Measurements from ENCODE around the gene IGSF22. TPM values are rescaled to one million over a fixed set of nuclear protein-coding genes. Genes with fewer than 3 reads are reported as not detected.
A peak's percentile ranks its signal among the peaks of the same experiment; 100 is the strongest.

IGSF22 gene
- polyA plus RNA-seq, 1 donor (not counting 4 experiments of a cell fraction or from before 2014, with no cell fraction given) = 0.01 TPM

DNA sequence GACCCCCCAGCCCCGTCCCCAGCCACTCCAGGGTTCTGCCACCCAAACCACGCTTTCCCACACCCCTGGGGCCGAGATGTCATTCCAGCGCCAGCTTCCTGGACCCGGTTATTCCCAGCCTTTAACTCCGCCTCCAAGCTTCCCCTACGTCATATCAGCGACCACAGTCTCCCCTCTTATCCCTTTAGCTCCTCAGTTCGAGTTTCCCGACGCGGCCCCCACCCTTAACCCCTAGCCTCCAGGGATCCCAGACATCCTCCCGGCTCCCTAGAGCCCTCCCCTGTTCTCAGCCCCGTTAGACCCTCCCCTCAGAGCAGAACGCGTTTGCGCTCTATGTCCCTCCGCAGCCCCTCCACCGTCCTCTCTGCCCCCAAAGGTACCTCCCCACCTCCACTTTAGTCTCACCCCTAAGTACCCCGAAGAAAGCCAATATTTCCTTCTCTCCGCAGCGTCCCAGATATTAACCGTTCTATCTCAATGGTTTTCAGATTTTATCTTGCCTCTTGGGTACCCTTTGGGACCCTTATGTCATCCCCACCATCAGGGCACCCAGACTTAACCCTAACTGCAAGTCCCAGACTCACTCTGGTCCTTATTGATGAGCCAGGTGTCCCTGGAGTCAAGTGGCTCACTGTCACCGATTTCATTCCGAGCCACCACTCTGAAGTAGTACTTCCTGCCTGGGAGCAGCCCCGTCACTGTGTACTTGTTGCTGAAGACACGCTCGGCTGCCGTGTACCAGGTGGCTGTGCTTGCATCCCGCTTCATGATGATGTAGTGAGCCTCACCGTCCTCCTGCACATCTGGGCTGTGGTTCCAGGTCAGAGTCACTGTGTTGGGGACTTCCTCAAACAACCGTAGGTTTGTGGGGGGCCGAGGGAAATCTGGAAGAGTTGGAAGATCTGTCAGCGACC lies 19.4 kb downstream of the IGSF22 start:
- Histone ChIP-seq H3K36me3 (ENCODE audit: control insufficient read depth in 2 of 2, extremely low read depth in 1 of 2, insufficient read depth in 2 of 2, low read length in 2 of 2) (peaks cover 0 to 5% of the 10 kb centered on the region in 2 experiments), H3K4me1 (ENCODE audit: control insufficient read depth, extremely low read depth, insufficient read depth, low read length) (peaks cover 6% of the 10 kb centered on the region), H2AFZ (ENCODE audit: control insufficient read depth, low read length) (peak overlapping the region; percentile 46), H4K20me1 (ENCODE audit: control insufficient read depth, extremely low read depth, insufficient read depth, low read length) (no peaks in the 10 kb centered on the region), H3K9ac (ENCODE audit: control insufficient read depth, extremely low read depth, insufficient read depth, low read length) (peak overlapping the region; percentile 32), H3K9me1 (ENCODE audit: control insufficient read depth, extremely low read depth, insufficient read depth, low read length) (no peaks in the 10 kb centered on the region), H3K27ac (ENCODE audit: control insufficient read depth, insufficient read depth, low read length) (no peak overlapping the region), H3K4me2 (ENCODE audit: control insufficient read depth, extremely low read depth, insufficient read depth, low read depth, low read length) (peak overlapping the region; percentile 72), H3K79me2 (ENCODE audit: control insufficient read depth, insufficient read depth, low read length) (no peaks in the 10 kb centered on the region), H3K4me3 (ENCODE audit: control insufficient read depth in 2 of 3, extremely low read depth in 1 of 3, insufficient read depth in 2 of 3, low read depth in 1 of 3, low read length in 3 of 3) (peak overlapping the region in 2 of 3 experiments; percentile 33 to 53), H3K9me3 (ENCODE audit: control insufficient read depth, low read depth, low read length) (no peaks in the 10 kb centered on the region), H3K27me3 (ENCODE audit: control insufficient read depth, extremely low read depth, insufficient read depth, low read length) (peaks cover 25% of the 10 kb centered on the region)
- FAIRE-seq (no peak), DNase-seq (ENCODE audit: low read depth, low spot score) (no peak)
- dilution Hi-C loops (cut with MboI; ENCODE audit: extremely low pct_ligation_motif_present, low sequenced_read_pairs) = no loop called here
- TF ChIP-seq EZH2 (IDR thresholded peaks at IDR 0.05; ENCODE audit: low read length) = peak; percentile 71
- TF ChIP-seq, protein P1, sequence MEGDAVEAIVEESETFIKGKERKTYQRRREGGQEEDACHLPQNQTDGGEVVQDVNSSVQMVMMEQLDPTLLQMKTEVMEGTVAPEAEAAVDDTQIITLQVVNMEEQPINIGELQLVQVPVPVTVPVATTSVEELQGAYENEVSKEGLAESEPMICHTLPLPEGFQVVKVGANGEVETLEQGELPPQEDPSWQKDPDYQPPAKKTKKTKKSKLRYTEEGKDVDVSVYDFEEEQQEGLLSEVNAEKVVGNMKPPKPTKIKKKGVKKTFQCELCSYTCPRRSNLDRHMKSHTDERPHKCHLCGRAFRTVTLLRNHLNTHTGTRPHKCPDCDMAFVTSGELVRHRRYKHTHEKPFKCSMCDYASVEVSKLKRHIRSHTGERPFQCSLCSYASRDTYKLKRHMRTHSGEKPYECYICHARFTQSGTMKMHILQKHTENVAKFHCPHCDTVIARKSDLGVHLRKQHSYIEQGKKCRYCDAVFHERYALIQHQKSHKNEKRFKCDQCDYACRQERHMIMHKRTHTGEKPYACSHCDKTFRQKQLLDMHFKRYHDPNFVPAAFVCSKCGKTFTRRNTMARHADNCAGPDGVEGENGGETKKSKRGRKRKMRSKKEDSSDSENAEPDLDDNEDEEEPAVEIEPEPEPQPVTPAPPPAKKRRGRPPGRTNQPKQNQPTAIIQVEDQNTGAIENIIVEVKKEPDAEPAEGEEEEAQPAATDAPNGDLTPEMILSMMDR (optimal IDR thresholded peaks at IDR 0.05 in 1 of 3, IDR thresholded peaks at IDR 0.05 in 1 of 3, conservative IDR thresholded peaks at IDR 0.05 in 1 of 3; ENCODE audit: extremely low read depth in 1 of 3, insufficient read depth in 2 of 3, low read length in 3 of 3) = no peak

DNA sequence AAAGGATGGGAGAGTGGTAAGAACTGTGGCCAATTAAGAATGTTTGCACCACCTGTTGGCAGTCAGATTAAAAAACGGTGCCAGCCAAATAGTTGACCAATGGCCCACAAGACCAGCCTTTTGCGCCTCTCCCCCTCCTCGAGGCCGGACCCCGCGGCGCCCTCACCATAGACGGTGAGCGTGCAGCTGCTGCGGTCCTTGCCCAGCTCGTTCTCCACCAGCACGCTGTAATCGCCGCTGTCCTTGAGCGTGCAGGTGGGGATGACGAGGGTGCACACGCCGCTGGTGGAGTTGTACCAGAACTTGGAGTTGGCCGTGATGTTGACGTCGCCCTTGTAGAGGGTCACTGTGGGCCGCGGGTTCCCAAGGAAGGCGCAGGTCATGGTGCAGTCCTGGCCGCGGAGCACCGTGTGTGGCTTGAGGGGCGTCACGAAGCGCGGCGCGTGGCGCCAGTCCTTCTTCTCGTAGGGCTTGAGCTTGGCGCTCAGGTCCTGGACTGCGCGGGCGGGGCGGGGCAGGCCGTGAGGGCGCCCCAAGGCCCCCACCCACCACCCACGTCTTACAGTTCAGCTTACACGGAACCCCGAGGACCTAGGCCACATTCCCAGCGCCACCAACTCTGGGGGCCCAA lies 20.2 kb downstream of the IGSF22 start:
- H3K9ac ChIP-seq (ENCODE audit: control insufficient read depth, extremely low read depth, insufficient read depth, low read length) = peak overlapping the region; percentile 24
- FAIRE-seq = no peak
- H3K4me2 ChIP-seq (ENCODE audit: control insufficient read depth, extremely low read depth, insufficient read depth, low read depth, low read length) = peak overlapping the region; percentile 72

More for the DNA sequence above, 20.2 kb downstream of the IGSF22 start:
- no peaks in the 10 kb centered on the region for H3K79me2 ChIP-seq (ENCODE audit: control insufficient read depth, insufficient read depth, low read length)
- H2AFZ ChIP-seq (ENCODE audit: control insufficient read depth, low read length) = peak overlapping the region; percentile 52
- H3K27me3 ChIP-seq (ENCODE audit: control insufficient read depth, extremely low read depth, insufficient read depth, low read length) = peaks cover 25% of the 10 kb centered on the region
- no peak overlapping the region for H3K27ac ChIP-seq (ENCODE audit: control insufficient read depth, insufficient read depth, low read length)
- H4K20me1 ChIP-seq (ENCODE audit: control insufficient read depth, extremely low read depth, insufficient read depth, low read length) = no peaks in the 10 kb centered on the region
- H3K9me1 ChIP-seq (ENCODE audit: control insufficient read depth, extremely low read depth, insufficient read depth, low read length) = no peaks in the 10 kb centered on the region
- H3K36me3 ChIP-seq (ENCODE audit: control insufficient read depth in 2 of 2, extremely low read depth in 1 of 2, insufficient read depth in 2 of 2, low read length in 2 of 2) = peaks cover 0 to 5% of the 10 kb centered on the region in 2 experiments
- TF ChIP-seq EZH2 (IDR thresholded peaks at IDR 0.05; ENCODE audit: low read length) = peak; percentile 48
- TF ChIP-seq, protein P1 (optimal IDR thresholded peaks at IDR 0.05 in 1 of 3, IDR thresholded peaks at IDR 0.05 in 1 of 3, conservative IDR thresholded peaks at IDR 0.05 in 1 of 3; ENCODE audit: extremely low read depth in 1 of 3, insufficient read depth in 2 of 3, low read length in 3 of 3) = no peak
- peaks cover 6% of the 10 kb centered on the region for H3K4me1 ChIP-seq (ENCODE audit: control insufficient read depth, extremely low read depth, insufficient read depth, low read length)
- peak overlapping the region in 2 of 3 experiments; percentile 29 to 55 for H3K4me3 ChIP-seq (ENCODE audit: control insufficient read depth in 2 of 3, extremely low read depth in 1 of 3, insufficient read depth in 2 of 3, low read depth in 1 of 3, low read length in 3 of 3)
- no peak for DNase-seq (ENCODE audit: low read depth, low spot score)
- dilution Hi-C loops (cut with MboI; ENCODE audit: extremely low pct_ligation_motif_present, low sequenced_read_pairs) = no loop called here
- H3K9me3 ChIP-seq (ENCODE audit: control insufficient read depth, low read depth, low read length) = no peaks in the 10 kb centered on the region
